LNCaP clone FGC (cell line): ENCODE results near the gene HSH2D.

Source experiments
- DNase-seq: peaks from one replicate; pipeline ENCODE4 v3.0.0-alpha.2; 2011; ENCODE audit warnings: low read depth
- H3K4me3 ChIP-seq: 2 replicates; pipeline ENCODE4 v1.5.1; 2011; ENCODE audit warnings: mild to moderate bottlenecking, low read depth, low read length, control low read depth
- TF ChIP-seq, protein P1 (sequence below): IDR thresholded peaks from 2 replicates; pipeline ENCODE4 v1.5.1; 2012; ENCODE audit warnings: mild to moderate bottlenecking; ENCODE audit not compliant: control insufficient read depth, insufficient read depth; ENCODE audit errors: extremely low read depth

HSH2D gene

DNA sequence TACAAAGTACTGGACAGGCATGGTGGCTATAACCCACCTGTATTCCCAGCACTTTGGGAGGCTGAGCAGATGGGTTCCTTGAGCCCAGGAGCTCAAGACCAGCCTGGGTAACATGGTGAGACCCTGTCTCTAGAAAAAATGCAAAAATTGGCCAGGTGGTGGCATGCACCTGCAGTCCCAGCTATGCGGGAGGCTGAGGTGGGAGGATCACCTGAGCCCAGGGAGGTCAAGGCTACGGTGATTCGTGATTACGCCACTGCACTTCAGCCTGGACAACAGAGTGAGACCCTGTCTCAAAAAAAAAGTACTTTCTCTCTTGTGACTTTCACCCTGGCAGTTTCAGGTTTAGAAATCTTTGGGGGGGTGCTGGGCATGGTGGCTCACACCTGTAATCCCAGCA, 43.0 kb upstream of the HSH2D start:
- H3K4me3 ChIP-seq, result no peak overlapping the region
- TF ChIP-seq, protein P1, sequence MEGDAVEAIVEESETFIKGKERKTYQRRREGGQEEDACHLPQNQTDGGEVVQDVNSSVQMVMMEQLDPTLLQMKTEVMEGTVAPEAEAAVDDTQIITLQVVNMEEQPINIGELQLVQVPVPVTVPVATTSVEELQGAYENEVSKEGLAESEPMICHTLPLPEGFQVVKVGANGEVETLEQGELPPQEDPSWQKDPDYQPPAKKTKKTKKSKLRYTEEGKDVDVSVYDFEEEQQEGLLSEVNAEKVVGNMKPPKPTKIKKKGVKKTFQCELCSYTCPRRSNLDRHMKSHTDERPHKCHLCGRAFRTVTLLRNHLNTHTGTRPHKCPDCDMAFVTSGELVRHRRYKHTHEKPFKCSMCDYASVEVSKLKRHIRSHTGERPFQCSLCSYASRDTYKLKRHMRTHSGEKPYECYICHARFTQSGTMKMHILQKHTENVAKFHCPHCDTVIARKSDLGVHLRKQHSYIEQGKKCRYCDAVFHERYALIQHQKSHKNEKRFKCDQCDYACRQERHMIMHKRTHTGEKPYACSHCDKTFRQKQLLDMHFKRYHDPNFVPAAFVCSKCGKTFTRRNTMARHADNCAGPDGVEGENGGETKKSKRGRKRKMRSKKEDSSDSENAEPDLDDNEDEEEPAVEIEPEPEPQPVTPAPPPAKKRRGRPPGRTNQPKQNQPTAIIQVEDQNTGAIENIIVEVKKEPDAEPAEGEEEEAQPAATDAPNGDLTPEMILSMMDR, result no peak
- no peak for DNase-seq

- TF ChIP-seq, protein P1, result no peak
- H3K4me3 ChIP-seq, result no peak overlapping the region
- DNase-seq, result no peak
These were observed 38.8 kb upstream of the HSH2D start for GRCh38 chr19:16104722-16105121.

- DNase-seq, result no peak
- TF ChIP-seq, protein P1, result no peak
- no peak overlapping the region for H3K4me3 ChIP-seq
These were observed 37.4 kb upstream of the HSH2D start for GRCh38 chr19:16106121-16106520.

DNA sequence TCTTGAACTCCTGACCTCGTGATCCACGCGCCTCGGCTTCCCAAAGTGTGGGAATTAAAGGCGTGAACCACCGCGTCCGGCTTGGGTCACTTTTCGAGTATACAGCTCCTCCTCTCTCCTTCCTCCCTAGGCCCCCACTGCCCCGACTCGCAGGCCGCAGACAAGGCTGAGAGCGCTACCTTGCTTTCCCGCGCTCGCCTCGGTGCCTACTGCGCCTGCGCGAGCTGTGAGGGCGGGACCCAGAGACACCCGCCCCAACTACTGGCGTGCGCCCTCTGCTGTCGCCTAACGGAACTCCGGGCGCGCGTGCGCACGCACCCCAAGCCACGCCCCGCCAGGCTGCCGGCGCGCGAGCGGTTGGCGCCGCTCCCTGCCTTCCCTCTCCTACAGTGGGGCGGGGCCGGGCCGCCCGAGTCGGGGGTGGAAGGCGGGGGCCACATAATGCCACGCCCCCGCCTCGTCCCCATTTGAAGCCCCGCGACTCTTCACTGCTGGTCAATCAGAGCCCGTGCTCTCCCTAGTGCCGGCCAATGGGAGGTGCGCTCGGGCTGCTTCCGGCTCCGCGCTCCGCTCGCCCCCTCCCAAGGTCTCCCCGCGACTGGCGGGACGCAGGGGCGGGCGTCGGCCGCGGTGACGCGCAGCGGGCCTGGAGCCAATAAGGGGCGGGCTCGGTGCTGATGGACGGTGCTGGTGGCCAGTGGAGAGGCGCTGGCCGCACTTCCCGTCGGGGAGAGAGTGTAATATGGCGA, 32.2 kb upstream of the HSH2D start, which contains the start of gene RAB8A:
RAB8A (plus strand) TSS at position 730 of the 749 bp plus-strand sequence; CDS start at position 743, 13 bp downstream.
- DNase-seq, result peak; percentile 97
- TF ChIP-seq, protein P1, result peak; percentile 94
- H3K4me3 ChIP-seq, result peak within 1 kb of the TSS; percentile 79

DNA sequence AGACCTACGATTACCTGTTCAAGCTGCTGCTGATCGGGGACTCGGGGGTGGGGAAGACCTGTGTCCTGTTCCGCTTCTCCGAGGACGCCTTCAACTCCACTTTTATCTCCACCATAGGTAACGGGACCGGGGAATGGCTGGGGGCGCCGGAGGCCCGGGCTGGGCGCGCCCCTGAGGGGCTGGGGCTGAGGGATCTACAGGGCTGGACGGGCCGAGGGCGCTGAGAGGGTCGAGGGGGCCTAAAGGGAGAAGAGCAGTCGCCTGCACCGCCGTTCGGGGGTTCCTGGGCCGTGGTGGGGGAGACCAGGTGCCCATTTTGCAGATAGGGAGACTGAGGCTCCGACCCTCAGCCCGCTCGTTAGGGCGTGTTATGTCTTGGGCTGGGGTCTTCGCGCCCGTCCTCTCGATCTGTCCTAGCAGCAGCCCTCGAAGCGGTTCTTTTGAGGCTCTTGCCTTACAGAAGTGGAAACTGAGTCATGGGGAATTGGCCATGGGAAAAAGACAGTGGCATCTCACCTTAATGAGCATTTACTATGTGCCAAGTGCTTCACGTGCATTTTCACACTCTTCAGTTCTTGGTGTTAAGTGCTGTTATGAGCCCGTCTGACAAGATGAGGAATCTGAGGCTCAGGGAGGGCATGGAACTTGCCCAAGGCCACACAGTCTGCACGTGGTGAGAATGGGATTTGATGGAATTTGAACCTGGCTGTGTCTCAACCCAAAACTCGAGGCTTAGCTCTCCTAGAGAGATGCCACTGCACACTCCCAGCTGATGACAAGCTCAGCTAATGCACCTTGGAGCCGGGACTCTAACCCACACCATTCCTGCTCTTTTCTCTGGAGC, 31.4 kb upstream of the HSH2D start:
- peak overlapping the region; percentile 79 for H3K4me3 ChIP-seq
- DNase-seq, result no peak

DNA sequence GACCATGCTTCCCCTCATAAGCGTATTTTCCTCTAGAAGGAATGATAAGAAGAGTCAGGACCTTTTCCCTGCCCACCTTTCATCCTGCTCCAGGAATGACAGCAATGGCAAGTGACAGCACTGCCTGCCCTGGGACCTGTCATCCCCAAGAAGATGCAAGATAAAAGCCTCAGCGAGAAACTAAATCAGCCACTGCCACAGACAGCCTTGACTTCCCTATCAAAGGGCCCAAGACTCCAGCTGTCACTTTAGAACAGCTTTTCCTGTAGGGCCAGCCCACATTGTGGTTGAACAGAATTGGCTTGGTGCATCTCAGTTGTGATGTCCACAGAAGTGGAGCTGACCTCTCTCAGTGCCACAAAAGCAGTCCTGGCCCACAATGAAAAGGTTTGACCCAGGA, 30.7 kb upstream of the HSH2D start:
- H3K4me3 ChIP-seq, result peak overlapping the region; percentile 79
- DNase-seq, result no peak
- TF ChIP-seq, protein P1, result no peak

More for the DNA sequence above, 31.4 kb upstream of the HSH2D start:
- TF ChIP-seq, protein P1, result no peak
